ENCODE measurements around the gene CHADL.

- TF ChIP-seq EZH2 (IDR thresholded peaks at IDR 0.05; ENCODE audit: low read depth, unreplicated experiment) (no peak), CTCF (conservative IDR thresholded peaks at IDR 0.05; ENCODE audit: low read depth in 2 of 2) (no peak), EZH2phosphoT487 (IDR thresholded peaks at IDR 0.05; ENCODE audit: unreplicated experiment) (no peak), REST (IDR thresholded peaks at IDR 0.05; ENCODE audit: unreplicated experiment) (no peak), CREB1 (CRISPR knock-in tag; IDR thresholded peaks at IDR 0.05; ENCODE audit: low read depth) (no peak), POLR2AphosphoS5 (IDR thresholded peaks at IDR 0.05; ENCODE audit: low read depth) (no peak)
Observed at GRCh38 chr22:41252365-41252764, 11.6 kb upstream of the CHADL start.
